Muscle layer of colon (tissue), 2 donors: ENCODE data around the gene LRRC53.

Experiments used
- H3K27ac ChIP-seq: one replicate; pipeline ENCODE4 v1.7.0; 2013; ENCODE audit warnings: low read depth, mild to moderate bottlenecking, low read length, moderate library complexity
- H3K27me3 ChIP-seq, 2 donors: one replicate each; pipeline ENCODE4 v1.7.0; 2013; ENCODE audit warnings: low read length in 2 of 2, mild to moderate bottlenecking in 2 of 2; ENCODE audit not compliant: insufficient read depth in 2 of 2, control insufficient read depth in 1 of 2
- H3K36me3 ChIP-seq: one replicate; pipeline ENCODE4 v1.7.0; 2013; ENCODE audit warnings: mild to moderate bottlenecking, low read length; ENCODE audit not compliant: insufficient read depth
- H3K4me1 ChIP-seq: one replicate; pipeline ENCODE4 v1.7.0; 2013; ENCODE audit warnings: mild to moderate bottlenecking, low read length; ENCODE audit not compliant: insufficient read depth
- H3K4me3 ChIP-seq, 2 donors: one replicate each; pipeline ENCODE4 v1.7.0; 2013; ENCODE audit warnings: low read length in 2 of 2, low read depth in 1 of 2, mild to moderate bottlenecking in 1 of 2, moderate library complexity in 1 of 2
- H3K9ac ChIP-seq: one replicate; pipeline ENCODE4 v1.7.0; 2013; ENCODE audit warnings: low read length
- H3K9me3 ChIP-seq: one replicate; pipeline ENCODE4 v1.7.0; 2013; ENCODE audit warnings: mild to moderate bottlenecking, low read length
- donor health status: abdominal sarcoma.
- donor health status: Adenocarcinoma of cecum.

LRRC53 gene

GRCh38 chr1:74512170-74512915 is at the start of gene LRRC53:
Gene LRRC53 (minus strand): TSS chr1:74512611. CDS start chr1:74483349, 29,262 bp downstream.
- H3K27me3 ChIP-seq: no peaks in the 10 kb centered on the region
- H3K9me3 ChIP-seq: no peaks in the 10 kb centered on the region
- no peaks in the 10 kb centered on the region for H3K4me1 ChIP-seq
- H3K27ac ChIP-seq: no peak within 1 kb of the TSS
- H3K36me3 ChIP-seq: no peaks in the 10 kb centered on the region
- H3K9ac ChIP-seq: no peak within 1 kb of the TSS
- no peak within 1 kb of the TSS for H3K4me3 ChIP-seq

- no peaks in the 10 kb centered on the region for H3K4me1 ChIP-seq
- H3K36me3 ChIP-seq: no peaks in the 10 kb centered on the region
- no peak overlapping the region for H3K4me3 ChIP-seq
- no peak overlapping the region for H3K9ac ChIP-seq
- H3K9me3 ChIP-seq: no peaks in the 10 kb centered on the region
- H3K27ac ChIP-seq: no peak overlapping the region
- H3K27me3 ChIP-seq: no peaks in the 10 kb centered on the region
These were observed 37.5 kb upstream of the LRRC53 start for GRCh38 chr1:74549932-74550331.

GRCh38 chr1:74548961-74549750 is 36.7 kb upstream of the LRRC53 start:
- Histone ChIP-seq H3K36me3 (no peaks in the 10 kb centered on the region), H3K27me3 (no peaks in the 10 kb centered on the region), H3K9me3 (no peaks in the 10 kb centered on the region), H3K9ac (no peak overlapping the region), H3K27ac (no peak overlapping the region), H3K4me1 (no peaks in the 10 kb centered on the region), H3K4me3 (no peak overlapping the region)

GRCh38 chr1:74545821-74546220 is 33.4 kb upstream of the LRRC53 start:
- Histone ChIP-seq H3K36me3 (no peaks in the 10 kb centered on the region), H3K4me1 (no peaks in the 10 kb centered on the region), H3K27me3 (no peaks in the 10 kb centered on the region), H3K27ac (no peak overlapping the region), H3K4me3 (no peak overlapping the region), H3K9me3 (no peaks in the 10 kb centered on the region), H3K9ac (no peak overlapping the region)

- no peak overlapping the region for H3K27ac ChIP-seq
- H3K4me1 ChIP-seq: no peaks in the 10 kb centered on the region
- no peaks in the 10 kb centered on the region for H3K27me3 ChIP-seq
- no peaks in the 10 kb centered on the region for H3K36me3 ChIP-seq
- H3K9me3 ChIP-seq: no peaks in the 10 kb centered on the region
- no peak overlapping the region for H3K9ac ChIP-seq
- H3K4me3 ChIP-seq: no peak overlapping the region
These were observed 21.8 kb upstream of the LRRC53 start for GRCh38 chr1:74534241-74534640.

- Histone ChIP-seq H3K4me3 (no peak overlapping the region), H3K4me1 (no peaks in the 10 kb centered on the region), H3K27ac (no peak overlapping the region), H3K36me3 (no peaks in the 10 kb centered on the region), H3K27me3 (no peaks in the 10 kb centered on the region), H3K9ac (no peak overlapping the region), H3K9me3 (no peaks in the 10 kb centered on the region)
These were observed 19.4 kb upstream of the LRRC53 start for GRCh38 chr1:74531796-74532195.

- H3K36me3 ChIP-seq: no peaks in the 10 kb centered on the region
- no peak overlapping the region for H3K4me3 ChIP-seq
- H3K4me1 ChIP-seq: no peaks in the 10 kb centered on the region
- H3K27ac ChIP-seq: no peak overlapping the region
- no peaks in the 10 kb centered on the region for H3K9me3 ChIP-seq
- no peak overlapping the region for H3K9ac ChIP-seq
- no peaks in the 10 kb centered on the region for H3K27me3 ChIP-seq
These were observed 18.5 kb upstream of the LRRC53 start for GRCh38 chr1:74530892-74531291.

GRCh38 chr1:74528123-74528522 is 15.7 kb upstream of the LRRC53 start:
- no peak overlapping the region for H3K4me3 ChIP-seq
- no peaks in the 10 kb centered on the region for H3K4me1 ChIP-seq
- H3K27me3 ChIP-seq: no peaks in the 10 kb centered on the region
- H3K36me3 ChIP-seq: no peaks in the 10 kb centered on the region
- no peak overlapping the region for H3K27ac ChIP-seq
- no peaks in the 10 kb centered on the region for H3K9me3 ChIP-seq
- no peak overlapping the region for H3K9ac ChIP-seq

GRCh38 chr1:74526708-74527107 is 14.3 kb upstream of the LRRC53 start:
- no peak overlapping the region for H3K27ac ChIP-seq
- H3K36me3 ChIP-seq: no peaks in the 10 kb centered on the region
- H3K4me3 ChIP-seq: no peak overlapping the region
- no peaks in the 10 kb centered on the region for H3K27me3 ChIP-seq
- H3K9me3 ChIP-seq: no peaks in the 10 kb centered on the region
- no peak overlapping the region for H3K9ac ChIP-seq
- no peaks in the 10 kb centered on the region for H3K4me1 ChIP-seq

GRCh38 chr1:74523873-74524480 is 11.6 kb upstream of the LRRC53 start:
- Histone ChIP-seq H3K36me3 (no peaks in the 10 kb centered on the region), H3K27ac (no peak overlapping the region), H3K27me3 (no peaks in the 10 kb centered on the region), H3K4me1 (no peaks in the 10 kb centered on the region), H3K9ac (no peak overlapping the region), H3K9me3 (no peaks in the 10 kb centered on the region), H3K4me3 (no peak overlapping the region)

- Histone ChIP-seq H3K9ac (no peak overlapping the region), H3K27ac (no peak overlapping the region), H3K36me3 (no peaks in the 10 kb centered on the region), H3K9me3 (no peaks in the 10 kb centered on the region), H3K4me3 (no peak overlapping the region), H3K4me1 (no peaks in the 10 kb centered on the region), H3K27me3 (no peaks in the 10 kb centered on the region)
These were observed 9.7 kb upstream of the LRRC53 start for GRCh38 chr1:74522148-74522547.
